GM12878 (cell line): ENCODE results near the gene METRN.

Source experiments
- BCL3 ChIP-seq: IDR thresholded peaks from 2 replicates; pipeline ENCODE4 v1.6.1; 2011; ENCODE audit warnings: borderline replicate concordance, low read depth, mild to moderate bottlenecking, moderate library complexity, low read length; ENCODE audit not compliant: insufficient read depth, poor library complexity, severe bottlenecking
- CTCF ChIP-seq, 3 experiments: IDR thresholded peaks in 2 of 3; conservative IDR thresholded peaks in 1 of 3; 2 replicates each; pipeline ENCODE4 v1.5.1; 2011; ENCODE audit warnings: low read depth in 3 of 3, low read length in 3 of 3, mild to moderate bottlenecking in 3 of 3, control low read depth in 2 of 3, moderate library complexity in 2 of 3, inconsistent platforms in 1 of 3, mixed read lengths in 1 of 3; ENCODE audit not compliant: control insufficient read depth in 2 of 3, insufficient read depth in 1 of 3; ENCODE audit errors: extremely low read depth in 1 of 3
- EP300 ChIP-seq, 2 experiments: fragments of 150-350 bp in 1 of 2; IDR thresholded peaks; 2 replicates each; pipeline ENCODE4 v1.6.1; 2011 to 2012; ENCODE audit warnings: low read depth in 2 of 2, low read length in 2 of 2, borderline replicate concordance in 1 of 2, improper control_type of control experiment in 1 of 2, inconsistent platforms in 1 of 2; ENCODE audit not compliant: control insufficient read depth in 1 of 2
- POU2F2 ChIP-seq: IDR thresholded peaks from 3 replicates; pipeline ENCODE4 v1.6.1; 2011; ENCODE audit warnings: low read depth, mild to moderate bottlenecking, low read length, borderline replicate concordance
- RFX5 ChIP-seq: IDR thresholded peaks from 2 replicates; pipeline ENCODE4 v1.6.1; 2011; ENCODE audit warnings: low read depth, low read length, improper control_type of control experiment

GRCh38 chr16:749010-749409 is 34.1 kb downstream of the METRN start:
- TF ChIP-seq BCL3 = no peak
- TF ChIP-seq POU2F2 = no peak
- TF ChIP-seq RFX5 = no peak
- no peak for TF ChIP-seq EP300 (IDR thresholded peaks at IDR 0.05; ENCODE audit: borderline replicate concordance in 1 of 2, control insufficient read depth in 1 of 2, low read depth in 2 of 2, low read length in 2 of 2)
- TF ChIP-seq CTCF (IDR thresholded peaks at IDR 0.05 in 2 of 3, conservative IDR thresholded peaks at IDR 0.05 in 1 of 3; ENCODE audit: control insufficient read depth in 2 of 3, extremely low read depth in 1 of 3, insufficient read depth in 1 of 3, low read depth in 3 of 3, low read length in 3 of 3) = no peak
